CD14-positive monocyte (primary cell): ENCODE data around the gene SLC1A1. TPM values are rescaled to one million over a fixed set of nuclear protein-coding genes. Genes with fewer than 3 reads are reported as not detected.

ENCODE experiments used
- DNase-seq, 3 donors: peaks; one replicate each; pipeline ENCODE4 v3.0.0-alpha.2; 2011 to 2022
- H2AFZ ChIP-seq: 2 replicates; pipeline ENCODE4 v1.6.0; 2012; ENCODE audit warnings: mild to moderate bottlenecking, low read depth, low read length, inconsistent platforms; ENCODE audit not compliant: insufficient read depth, poor library complexity, severe bottlenecking
- H3K27ac ChIP-seq, 2 donors: 1 replicate in 1 of 2; 2 replicates in 1 of 2; pipeline ENCODE4 v1.5.1; 2012 to 2013; ENCODE audit warnings: low read length in 2 of 2, control low read depth in 1 of 2, inconsistent platforms in 1 of 2, low read depth in 1 of 2, mild to moderate bottlenecking in 1 of 2
- H3K27me3 ChIP-seq, 2 donors: one replicate each; pipeline versions ENCODE4 v1.6.0 to v1.6.1; 2011 to 2013; ENCODE audit warnings: low read length in 2 of 2; ENCODE audit not compliant: control insufficient read depth in 2 of 2, insufficient read depth in 2 of 2
- H3K36me3 ChIP-seq, 2 donors: replicated peaks in 1 of 2; 1 replicate in 1 of 2; 2 replicates in 1 of 2; pipeline versions ENCODE4 v1.5.1 to v1.6.1; 2012 to 2013; ENCODE audit warnings: low read length in 2 of 2, control low read depth in 1 of 2, inconsistent platforms in 1 of 2, mild to moderate bottlenecking in 1 of 2; ENCODE audit not compliant: insufficient read depth in 2 of 2, control insufficient read depth in 1 of 2
- H3K4me1 ChIP-seq, 2 donors: 1 replicate in 1 of 2; 2 replicates in 1 of 2; pipeline versions ENCODE4 v1.5.1 to v1.6.1; 2012 to 2013; ENCODE audit warnings: low read length in 2 of 2, control low read depth in 1 of 2, inconsistent platforms in 1 of 2, mild to moderate bottlenecking in 1 of 2, moderate library complexity in 1 of 2; ENCODE audit not compliant: insufficient read depth in 2 of 2, control insufficient read depth in 1 of 2
- H3K4me2 ChIP-seq: replicated peaks from 2 replicates; pipeline ENCODE3; 2012; ENCODE audit warnings: low read length, moderate library complexity, mild to moderate bottlenecking; ENCODE audit not compliant: poor library complexity, severe bottlenecking; ENCODE audit errors: extremely low read depth
- H3K4me3 ChIP-seq, 3 experiments: fragments of 200-600 bp in 1 of 3; sonication (generic) in 1 of 3; replicated peaks in 1 of 3; 1 replicate in 2 of 3; 2 replicates in 1 of 3; pipeline ENCODE4 v1.5.1; 2011 to 2013; ENCODE audit warnings: low read length in 3 of 3, mild to moderate bottlenecking in 3 of 3, control low read depth in 2 of 3, low read depth in 2 of 3, inconsistent platforms in 1 of 3, moderate library complexity in 1 of 3
- H3K79me2 ChIP-seq: 2 replicates; pipeline ENCODE4 v1.6.0; 2012; ENCODE audit warnings: mild to moderate bottlenecking, control low read depth, inconsistent platforms, low read length, moderate library complexity; ENCODE audit not compliant: insufficient read depth
- H3K9ac ChIP-seq: 2 replicates; pipeline ENCODE4 v1.6.0; 2017; ENCODE audit warnings: low read length, mild to moderate bottlenecking; ENCODE audit not compliant: insufficient read depth, poor library complexity, severe bottlenecking
- H3K9me3 ChIP-seq, 2 donors: replicated peaks in 1 of 2; 1 replicate in 1 of 2; 2 replicates in 1 of 2; pipeline versions ENCODE4 v1.5.1 to v1.6.1; 2012 to 2013; ENCODE audit warnings: low read length in 2 of 2, control low read depth in 1 of 2; ENCODE audit not compliant: control insufficient read depth in 1 of 2, insufficient read depth in 1 of 2
- H4K20me1 ChIP-seq: 2 replicates; pipeline ENCODE4 v1.6.0; 2012; ENCODE audit warnings: mild to moderate bottlenecking, low read length, control low read depth, moderate library complexity; ENCODE audit not compliant: insufficient read depth
- H3K27ac Mint-ChIP-seq, 7 donors: one replicate each; pipeline ENCODE4 v1.8.0; 2020; ENCODE audit warnings: mild to moderate bottlenecking in 7 of 7, mixed read lengths in 7 of 7, moderate library complexity in 6 of 7, inconsistent platforms in 2 of 7
- H3K27me3 Mint-ChIP-seq, 3 donors: one replicate each; pipeline ENCODE4 v1.8.0; 2021 to 2022; ENCODE audit warnings: low read depth in 3 of 3, mild to moderate bottlenecking in 3 of 3, mixed read lengths in 3 of 3, moderate library complexity in 3 of 3, inconsistent platforms in 1 of 3
- H3K36me3 Mint-ChIP-seq, 2 donors: one replicate each; pipeline ENCODE4 v1.8.0; 2020; ENCODE audit warnings: mixed read lengths in 2 of 2, inconsistent platforms in 1 of 2, mild to moderate bottlenecking in 1 of 2
- H3K4me1 Mint-ChIP-seq: one replicate; pipeline ENCODE4 v1.8.0; 2020; ENCODE audit warnings: mild to moderate bottlenecking, mixed read lengths
- H3K4me3 Mint-ChIP-seq, 2 donors: one replicate each; pipeline ENCODE4 v1.8.0; 2020; ENCODE audit warnings: mild to moderate bottlenecking in 2 of 2, mixed read lengths in 2 of 2, moderate library complexity in 1 of 2
- H3K9me3 Mint-ChIP-seq, 7 donors: one replicate each; pipeline ENCODE4 v1.8.0; 2020 to 2022; ENCODE audit warnings: mixed read lengths in 7 of 7, mild to moderate bottlenecking in 6 of 7, moderate library complexity in 6 of 7, inconsistent platforms in 2 of 7
- CTCF ChIP-seq: fragments of 200-600 bp; IDR thresholded peaks from one replicate; pipeline ENCODE4 v1.8.0; 2022; ENCODE audit warnings: antibody characterized with exemption, mild to moderate bottlenecking
- WGBS: methylation state at CpG from one replicate; pipeline ENCODE4 v1.1.5; 2013; ENCODE audit warnings: missing lambda C conversion rate; ENCODE audit not compliant: insufficient coverage; 5-methylcytosine and 5-hydroxymethylcytosine counted together
- intact Hi-C, 2 donors: fragments of 100-400 bp; cut with micrococcal nuclease; formaldehyde crosslinking; loops; one replicate each; pipeline versions ENCODE4 v1.15.0 to v1.15.1; 2023
- polyA plus RNA-seq, 3 donors: library from polyadenylated mRNA; depleted of rRNA in 1 of 3; unstranded in 2 of 3; stranded (reverse) in 1 of 3; fragments of 300-500 nt in 2 of 3; fragments of >200 nt in 1 of 3; fragmentation: Illumina TruSeq in 2 of 3; gene quantifications; 1 replicate in 2 of 3; 2 replicates in 1 of 3; pipeline ENCODE4 v1.2.3, GENCODE V29; 2012 to 2021

Gene SLC1A1
- polyA plus RNA-seq, 3 donors = not detected

GRCh38 chr9:4486176-4486575, 4.1 kb upstream of the SLC1A1 start:
- no peak overlapping the region for H3K4me3 Mint-ChIP-seq

GRCh38 chr9:4489562-4489918, 728 bp upstream of the SLC1A1 start:
- intact Hi-C loops = no loop called here

More at GRCh38 chr9:4486176-4486575, 4.1 kb upstream of the SLC1A1 start:
- no peaks in the 10 kb centered on the region for H4K20me1 ChIP-seq
- Mint-ChIP-seq H3K36me3 (no peaks in the 10 kb centered on the region), H3K4me1 (peaks cover 13% of the 10 kb centered on the region), H3K27me3 (peaks cover 27 to 31% (median 29%) of the 10 kb centered on the region in 3 donors), H3K27ac (no peak overlapping the region), H3K9me3 (peaks cover 0 to 7% (median 3%) of the 10 kb centered on the region in 7 donors)
- no peak overlapping the region for H3K9ac ChIP-seq
- no peaks in the 10 kb centered on the region for H3K79me2 ChIP-seq
- H3K4me2 ChIP-seq = no peak overlapping the region
- no peaks in the 10 kb centered on the region for H3K36me3 ChIP-seq
- H2AFZ ChIP-seq = no peak overlapping the region
- peaks cover 0 to 6% of the 10 kb centered on the region in 2 donors for H3K4me1 ChIP-seq
- H3K27ac ChIP-seq = no peak overlapping the region
- H3K9me3 ChIP-seq = peaks cover 0 to 6% of the 10 kb centered on the region in 2 donors
- no peak for DNase-seq
- H3K27me3 ChIP-seq = peaks cover 15 to 22% of the 10 kb centered on the region in 2 donors
- intact Hi-C loops = no loop called here
- no peak for TF ChIP-seq CTCF
- WGBS = 0% methylated on average over 2 of the region's 2 CpGs
- H3K4me3 ChIP-seq = no peak overlapping the region

More at GRCh38 chr9:4489562-4489918, 728 bp upstream of the SLC1A1 start:
- WGBS = 8% methylated on average over 4 of the region's 8 CpGs
- Mint-ChIP-seq H3K4me3 (peak overlapping the region; percentile 49 to 64), H3K9me3 (peaks cover 0 to 7% (median 3%) of the 10 kb centered on the region in 7 donors), H3K27me3 (peaks cover 48 to 50% (median 48%) of the 10 kb centered on the region in 3 donors), H3K36me3 (no peaks in the 10 kb centered on the region), H3K4me1 (peaks cover 17% of the 10 kb centered on the region), H3K27ac (no peak overlapping the region)
- Histone ChIP-seq H3K9me3 (peaks cover 0 to 12% of the 10 kb centered on the region in 2 donors), H3K4me3 (peak overlapping the region in 1 of 3 experiments; percentile 59), H4K20me1 (no peaks in the 10 kb centered on the region), H3K27ac (no peak overlapping the region), H3K27me3 (peaks cover 36 to 42% of the 10 kb centered on the region in 2 donors), H3K79me2 (no peaks in the 10 kb centered on the region), H3K4me2 (peak overlapping the region; percentile 70), H3K36me3 (no peaks in the 10 kb centered on the region), H3K4me1 (peaks cover 0 to 6% of the 10 kb centered on the region in 2 donors), H2AFZ (peak overlapping the region; percentile 35), H3K9ac (no peak overlapping the region)
- DNase-seq = no peak
- TF ChIP-seq CTCF = no peak
